Activated CD4-positive, CD25-positive, alpha-beta regulatory T cell treated with anti-CD3 and anti-CD28 coated beads, Interleukin-2, amount 50 U/mL, for 16 hours (primary cell): Measurements from ENCODE around the gene VAMP1.
A peak's percentile ranks its signal among the peaks of the same experiment; 100 is the strongest.
"Not testable (repeated sequence)": the region's sequence is repeated elsewhere in the genome, so short reads cannot be mapped to it uniquely, and the experiment has no call there.

Source experiments
- DNase-seq: peaks from one replicate; pipeline ENCODE4 v3.0.0-alpha.2; 2020; ENCODE audit warnings: low read depth, low spot score

The VAMP1 gene

DNA sequence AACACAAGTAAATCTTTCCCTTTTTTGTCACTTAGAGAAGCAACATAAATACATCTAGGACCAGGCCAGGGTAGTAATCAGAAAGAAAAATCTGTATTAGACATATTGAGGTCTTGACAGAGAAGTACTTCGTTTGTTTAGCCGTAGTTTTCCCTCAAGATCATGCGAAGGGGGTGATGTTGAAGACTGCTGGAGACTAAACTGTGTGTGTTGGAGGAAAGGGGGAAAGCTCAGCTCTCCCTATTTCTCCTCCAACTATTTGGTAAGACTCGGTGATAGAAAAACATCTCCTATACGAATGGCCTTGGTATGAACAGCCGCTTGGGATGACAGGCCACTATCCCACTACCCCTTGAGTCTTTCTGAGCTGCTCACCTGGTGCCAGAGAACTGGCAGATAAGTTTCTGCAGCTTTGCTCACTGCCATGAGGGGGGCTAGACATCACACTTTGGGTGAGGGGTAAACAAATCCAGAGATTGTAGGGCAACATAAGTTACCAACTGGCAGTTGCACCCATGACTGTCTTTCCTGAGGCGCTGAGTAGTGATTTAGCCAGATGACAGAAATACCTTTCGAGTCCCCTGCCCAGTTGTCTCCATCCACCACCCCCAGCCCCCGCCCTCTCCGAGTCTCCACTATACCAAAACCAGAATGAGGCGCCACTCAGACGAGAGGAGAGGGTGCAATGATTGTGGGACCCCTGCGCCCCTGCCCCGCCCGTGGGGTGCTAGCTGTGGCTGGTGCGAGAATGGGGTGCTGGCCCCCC lies 685 bp downstream of the VAMP1 start:
- DNase-seq = no peak

DNA sequence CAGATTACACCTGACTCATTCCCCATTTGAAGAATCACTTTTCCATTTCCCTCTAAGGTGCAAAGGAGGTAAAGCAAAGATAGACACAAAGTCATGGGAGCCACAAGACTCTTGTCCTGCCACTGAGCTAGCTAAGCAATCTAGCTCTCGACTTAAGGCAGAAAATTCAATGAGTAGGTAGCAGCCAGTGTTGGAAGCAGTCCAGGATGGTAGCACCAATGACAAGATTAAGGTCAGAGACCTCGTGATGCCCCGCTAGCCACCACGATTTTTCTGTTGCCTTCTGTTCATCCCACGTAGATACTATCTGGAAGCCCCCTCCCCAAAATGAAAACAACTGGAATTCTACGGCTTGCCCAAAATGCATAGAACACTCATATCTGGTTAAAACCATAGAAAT lies 1.4 kb downstream of the VAMP1 start:
- no peak for DNase-seq

DNA sequence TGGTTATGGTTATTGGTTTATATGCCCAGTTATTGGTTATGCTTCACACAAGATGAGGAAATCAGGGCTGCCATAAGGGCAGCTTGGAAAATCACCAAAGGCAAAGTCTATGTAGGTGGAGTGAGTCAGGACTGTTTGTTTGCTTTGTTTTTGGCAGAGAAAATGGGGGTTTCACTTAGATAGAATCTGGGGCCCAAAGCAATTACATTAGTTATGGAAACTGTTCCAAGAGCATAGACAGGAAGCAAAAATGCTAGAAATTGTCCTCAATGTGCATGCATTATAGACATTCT lies 2.2 kb downstream of the VAMP1 start:
- DNase-seq = no peak

DNA sequence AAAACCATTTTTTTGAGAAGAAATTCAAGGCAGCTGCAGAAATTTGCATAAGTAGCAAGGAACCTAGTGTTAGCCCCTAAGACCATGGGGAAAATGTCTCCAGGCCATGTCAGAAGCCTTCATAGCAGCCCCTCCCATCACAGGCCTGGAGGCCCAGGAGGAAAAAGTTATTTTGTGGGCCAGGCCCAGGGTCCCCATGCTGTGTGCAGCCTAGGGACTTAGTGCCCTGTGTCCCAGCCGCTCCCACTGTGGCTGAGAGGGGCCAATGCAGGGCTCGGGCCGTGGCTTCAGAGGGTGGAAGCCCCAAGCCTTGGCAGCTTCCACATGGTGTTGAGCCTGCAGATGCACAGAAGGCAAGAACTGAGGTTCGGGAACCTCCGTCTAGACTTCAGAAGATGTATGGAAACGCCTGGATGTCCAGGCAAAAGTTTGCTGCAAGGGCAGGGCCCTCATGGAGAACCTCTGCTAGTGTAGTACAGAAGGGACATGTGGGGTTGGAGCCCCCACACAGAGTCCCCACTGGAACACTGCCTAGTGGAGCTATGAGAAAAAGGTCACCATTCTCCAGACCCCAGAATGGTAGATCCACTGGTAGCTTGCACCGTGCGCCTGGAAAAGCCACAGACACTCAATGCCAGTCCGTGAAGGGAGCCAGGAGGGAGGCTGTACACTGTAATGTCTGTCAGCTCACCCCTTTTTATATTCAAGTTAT lies 2.8 kb downstream of the VAMP1 start:
- DNase-seq = not testable (repeated sequence)

DNA sequence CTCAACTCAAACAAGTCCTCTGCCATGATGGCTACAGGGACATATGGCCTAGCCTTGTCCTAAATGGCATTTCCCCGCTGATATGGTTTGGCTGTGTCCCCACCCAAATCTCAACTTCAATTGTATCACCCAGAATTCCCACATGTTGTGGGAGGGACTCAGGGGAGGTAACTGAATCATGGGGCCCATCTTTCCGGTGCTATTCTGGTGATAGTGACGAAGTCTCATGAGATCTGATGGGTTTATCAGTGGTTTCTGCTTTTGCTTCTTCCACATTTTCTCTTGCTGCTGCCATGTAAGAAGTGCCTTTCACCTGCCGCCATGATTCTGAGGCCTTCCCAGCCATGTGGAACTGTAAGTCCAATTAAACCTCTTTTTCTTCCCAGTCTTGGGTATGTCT lies 3.7 kb downstream of the VAMP1 start:
- not testable (repeated sequence) for DNase-seq

DNA sequence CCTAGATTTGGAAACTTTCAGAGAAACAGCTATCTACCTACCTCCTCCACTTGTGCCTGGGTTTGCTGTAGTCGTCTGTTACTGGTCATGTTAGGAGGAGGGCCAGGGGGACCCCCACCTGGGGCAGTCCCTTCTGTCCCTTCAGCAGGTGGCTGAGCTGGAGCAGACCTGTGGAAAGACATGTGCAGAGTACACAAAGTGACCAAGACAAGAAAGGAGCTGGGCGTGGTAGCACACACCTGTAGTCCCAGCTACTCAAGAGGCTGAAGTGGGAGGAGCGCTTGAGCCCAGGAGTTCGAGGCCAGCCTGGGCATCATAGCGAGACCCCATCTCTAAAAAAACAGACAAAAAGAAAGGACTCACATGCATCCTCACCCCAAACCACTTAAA lies 4.3 kb downstream of the VAMP1 start:
- no peak for DNase-seq

DNA sequence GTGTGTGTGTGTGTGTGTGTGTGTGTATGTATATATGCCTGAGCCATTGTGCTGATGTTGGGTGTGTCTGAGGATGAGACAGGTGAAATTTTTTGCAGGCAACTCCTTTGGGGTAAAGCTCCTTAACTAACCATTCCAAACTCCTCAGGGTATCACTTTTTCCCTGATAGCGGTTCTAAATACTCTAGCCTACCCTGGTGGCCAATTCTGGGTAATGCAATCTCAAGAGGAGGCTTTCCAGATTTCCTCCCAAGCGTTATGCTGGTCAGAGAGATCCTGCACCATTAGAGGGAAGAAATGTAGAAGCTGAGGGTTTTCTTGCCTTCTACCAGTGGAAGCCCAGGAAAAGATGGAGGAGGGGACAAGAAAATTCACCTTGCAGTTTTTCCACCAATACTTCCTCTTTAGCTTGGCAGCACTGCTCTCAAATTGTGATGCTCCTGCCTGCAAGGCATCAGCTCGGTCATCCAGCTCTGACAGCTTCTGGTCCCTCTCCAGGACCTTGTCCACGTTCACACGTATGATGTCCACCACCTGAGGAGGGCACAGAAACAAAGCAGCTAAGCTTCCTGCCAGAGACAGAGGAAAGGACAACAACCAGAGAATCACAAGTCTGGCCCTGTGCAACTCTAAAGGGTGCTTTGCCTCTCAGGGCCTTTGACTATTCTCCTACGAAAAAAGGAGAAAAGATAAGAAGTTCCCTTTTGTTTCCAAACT lies 4.9 kb downstream of the VAMP1 start:
- DNase-seq = no peak

- no peak for DNase-seq
These were observed 5.9 kb downstream of the VAMP1 start for GRCh38 chr12:6464531-6464930.

- no peak for DNase-seq
These were observed 6.6 kb downstream of the VAMP1 start for GRCh38 chr12:6463858-6464257.

DNA sequence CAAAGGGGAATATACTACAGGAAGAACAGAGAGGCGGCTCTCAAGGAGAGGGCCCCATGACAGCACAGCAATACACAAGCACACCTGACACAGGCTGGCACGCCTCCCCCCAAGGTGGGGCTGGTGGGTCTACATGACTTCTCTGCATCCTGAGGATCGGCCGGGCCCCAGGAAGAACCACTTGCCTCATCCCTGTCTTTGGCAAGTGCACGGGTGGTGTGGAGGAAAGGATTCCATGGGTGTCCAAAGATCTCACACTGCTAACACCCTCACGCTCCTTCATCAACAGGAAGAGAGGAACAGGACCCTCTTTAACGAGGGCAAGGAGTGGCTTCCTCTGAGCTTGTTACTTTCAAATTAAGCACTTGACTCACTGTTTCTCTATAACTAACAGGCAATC lies 7.3 kb downstream of the VAMP1 start:
- DNase-seq = no peak

DNA sequence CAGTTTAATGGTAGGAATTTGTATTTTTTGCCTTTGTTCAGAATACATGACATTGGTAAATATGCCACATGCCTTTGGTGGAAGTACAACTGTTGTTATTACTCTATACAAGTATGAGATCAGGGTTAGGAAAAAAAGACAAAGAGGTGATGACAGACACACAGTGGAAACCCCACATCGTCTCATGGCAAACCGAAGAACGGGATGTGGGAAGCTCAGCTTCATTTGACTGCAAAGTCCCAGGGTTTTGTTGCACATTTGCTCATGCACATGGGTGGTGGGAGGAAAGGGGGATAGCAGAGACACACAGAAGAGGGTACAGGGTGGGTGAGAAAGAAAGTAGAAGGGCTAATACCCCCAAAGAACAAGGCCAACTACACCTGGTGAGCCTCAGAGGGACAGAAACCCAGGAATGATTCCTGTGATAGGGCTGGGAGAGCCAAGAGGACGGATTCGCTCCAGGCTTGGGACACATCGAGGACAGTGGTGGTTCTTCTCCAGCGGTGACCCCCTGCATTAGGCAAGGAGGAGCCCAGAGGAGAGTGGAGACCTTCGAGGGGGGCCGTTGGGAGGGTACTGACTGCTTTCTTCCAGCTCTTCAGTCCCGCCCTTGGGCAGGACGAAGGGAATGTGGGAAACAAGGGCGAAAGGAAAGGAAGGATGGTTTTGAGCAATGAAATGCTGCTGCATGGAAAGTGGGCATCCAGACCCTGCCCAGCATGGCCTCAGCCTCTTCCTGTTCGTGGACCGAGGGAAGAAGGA lies 8.1 kb downstream of the VAMP1 start:
- DNase-seq = no peak

GRCh38 chr12:6461401-6462233 lies 8.9 kb downstream of the VAMP1 start:
- DNase-seq = peak; percentile 45

DNA sequence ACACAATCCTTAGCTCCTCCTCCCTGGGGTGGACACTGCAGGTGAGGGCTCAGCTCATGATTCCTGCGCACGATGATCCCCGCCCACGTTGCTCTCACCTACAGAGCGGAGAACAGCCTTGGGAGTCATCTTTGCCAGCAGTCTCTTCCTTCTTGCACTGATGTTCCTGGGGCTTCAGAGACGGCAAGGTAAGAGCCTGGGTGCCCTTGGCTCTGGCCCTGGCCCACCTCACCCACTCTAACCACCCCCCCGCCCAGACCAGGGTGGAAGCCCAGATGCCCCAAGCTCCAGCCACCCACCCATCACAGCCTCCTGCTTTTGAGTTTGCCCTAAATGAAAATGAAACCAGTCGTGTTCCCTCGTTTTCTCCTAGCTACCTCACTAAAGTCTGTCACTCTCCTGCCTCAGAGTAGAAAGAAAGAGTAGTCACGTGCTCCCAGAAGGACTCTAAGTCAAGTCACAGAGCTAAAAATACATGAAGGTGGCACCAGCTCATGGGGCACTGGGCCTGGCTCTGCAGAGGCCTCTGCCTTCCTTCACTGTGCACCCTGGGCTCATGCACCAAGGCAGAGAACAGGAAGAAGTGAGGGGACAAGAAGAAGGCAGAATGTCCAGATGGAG lies 9.6 kb downstream of the VAMP1 start:
- no peak for DNase-seq

DNA sequence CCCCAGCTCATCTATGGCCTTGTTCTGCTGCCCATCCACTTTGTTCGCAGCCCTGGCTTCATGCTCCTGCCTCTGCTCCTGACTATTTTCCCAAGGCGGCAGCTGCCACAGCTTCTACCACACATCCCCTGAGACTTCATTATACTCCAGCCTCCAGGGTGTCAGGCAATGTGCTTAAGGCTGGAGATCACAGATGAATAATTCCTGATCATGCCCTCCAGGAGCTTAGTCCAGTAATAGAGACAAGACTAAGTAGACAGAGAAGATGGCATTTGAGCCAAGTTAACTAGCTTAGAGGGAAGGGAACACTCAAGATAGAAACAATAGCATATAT lies 11.5 kb downstream of the VAMP1 start:
- no peak for DNase-seq

DNA sequence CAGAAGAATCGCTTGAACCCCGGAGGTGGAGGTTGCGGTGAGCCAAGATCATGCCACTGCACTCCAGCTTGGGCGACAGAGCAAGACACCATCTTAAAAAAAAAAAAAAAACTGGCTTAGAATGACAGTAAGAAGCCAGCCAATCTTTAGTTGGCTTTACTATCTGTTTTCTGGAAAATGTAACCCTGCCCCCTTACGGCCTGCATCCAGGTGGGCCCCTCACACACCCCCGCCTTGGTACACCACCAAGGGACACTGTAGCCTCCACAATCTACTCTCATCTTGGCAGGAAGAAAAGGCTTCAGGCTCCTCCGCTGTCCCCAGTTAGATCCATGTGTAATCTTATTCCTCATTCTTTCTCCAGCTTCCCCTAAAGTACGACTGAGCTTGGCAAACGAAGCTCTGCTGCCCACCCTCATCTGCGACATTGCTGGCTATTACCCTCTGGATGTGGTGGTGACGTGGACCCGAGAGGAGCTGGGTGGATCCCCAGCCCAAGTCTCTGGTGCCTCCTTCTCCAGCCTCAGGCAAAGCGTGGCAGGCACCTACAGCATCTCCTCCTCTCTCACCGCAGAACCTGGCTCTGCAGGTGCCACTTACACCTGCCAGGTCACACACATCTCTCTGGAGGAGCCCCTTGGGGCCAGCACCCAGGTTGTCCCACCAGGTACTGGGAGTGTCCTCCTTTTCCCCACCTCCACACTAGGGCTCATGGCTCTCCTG lies 12.0 kb downstream of the VAMP1 start:
- no peak for DNase-seq

DNA sequence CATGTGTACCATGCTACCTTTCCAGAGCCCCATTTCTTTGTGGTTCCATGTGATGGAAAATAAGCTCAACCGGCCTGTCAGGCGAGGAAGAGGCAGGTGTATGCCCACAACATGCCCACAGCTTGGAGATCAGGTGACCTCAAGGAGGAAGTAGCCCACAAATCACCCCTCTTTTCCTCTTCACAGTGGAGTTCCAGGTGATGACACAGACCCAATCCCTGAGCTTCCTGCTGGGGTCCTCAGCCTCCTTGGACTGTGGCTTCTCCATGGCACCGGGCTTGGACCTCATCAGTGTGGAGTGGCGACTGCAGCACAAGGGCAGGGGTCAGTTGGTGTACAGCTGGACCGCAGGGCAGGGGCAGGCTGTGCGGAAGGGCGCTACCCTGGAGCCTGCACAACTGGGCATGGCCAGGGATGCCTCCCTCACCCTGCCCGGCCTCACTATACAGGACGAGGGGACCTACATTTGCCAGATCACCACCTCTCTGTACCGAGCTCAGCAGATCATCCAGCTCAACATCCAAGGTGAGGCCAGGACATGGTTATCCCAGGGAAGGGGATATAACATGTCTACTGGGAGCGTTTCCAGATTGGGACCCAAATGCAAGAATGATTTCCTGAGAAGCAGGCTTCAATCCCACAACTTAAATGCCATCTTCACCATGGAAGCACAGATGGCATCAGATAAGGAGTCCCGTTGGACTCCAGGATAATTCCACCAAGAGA lies 13.1 kb downstream of the VAMP1 start:
- no peak for DNase-seq

DNA sequence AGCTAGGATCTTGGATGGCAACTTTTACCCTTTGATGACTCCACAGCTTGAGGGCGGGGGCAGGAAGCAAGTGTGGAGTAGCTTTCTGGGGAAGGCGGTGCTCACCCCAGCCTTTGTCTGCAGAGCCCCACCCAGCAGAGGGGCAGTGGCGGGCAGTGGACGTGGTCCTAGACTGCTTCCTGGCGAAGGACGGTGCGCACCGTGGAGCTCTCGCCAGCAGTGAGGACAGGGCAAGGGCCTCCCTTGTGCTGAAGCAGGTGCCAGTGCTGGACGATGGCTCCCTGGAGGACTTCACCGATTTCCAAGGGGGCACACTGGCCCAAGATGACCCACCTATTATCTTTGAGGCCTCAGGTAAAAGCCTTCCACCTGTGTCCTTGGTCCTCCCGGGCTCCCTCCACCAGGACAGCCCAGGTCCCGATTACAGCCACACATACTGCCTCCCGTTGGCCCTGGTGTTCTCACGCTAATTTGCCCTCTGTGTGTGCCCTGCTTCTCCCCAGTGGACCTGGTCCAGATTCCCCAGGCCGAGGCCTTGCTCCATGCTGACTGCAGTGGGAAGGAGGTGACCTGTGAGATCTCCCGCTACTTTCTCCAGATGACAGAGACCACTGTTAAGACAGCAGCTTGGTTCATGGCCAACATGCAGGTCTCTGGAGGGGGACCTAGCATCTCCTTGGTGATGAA lies 17.4 kb downstream of the VAMP1 start:
- no peak for DNase-seq

DNA sequence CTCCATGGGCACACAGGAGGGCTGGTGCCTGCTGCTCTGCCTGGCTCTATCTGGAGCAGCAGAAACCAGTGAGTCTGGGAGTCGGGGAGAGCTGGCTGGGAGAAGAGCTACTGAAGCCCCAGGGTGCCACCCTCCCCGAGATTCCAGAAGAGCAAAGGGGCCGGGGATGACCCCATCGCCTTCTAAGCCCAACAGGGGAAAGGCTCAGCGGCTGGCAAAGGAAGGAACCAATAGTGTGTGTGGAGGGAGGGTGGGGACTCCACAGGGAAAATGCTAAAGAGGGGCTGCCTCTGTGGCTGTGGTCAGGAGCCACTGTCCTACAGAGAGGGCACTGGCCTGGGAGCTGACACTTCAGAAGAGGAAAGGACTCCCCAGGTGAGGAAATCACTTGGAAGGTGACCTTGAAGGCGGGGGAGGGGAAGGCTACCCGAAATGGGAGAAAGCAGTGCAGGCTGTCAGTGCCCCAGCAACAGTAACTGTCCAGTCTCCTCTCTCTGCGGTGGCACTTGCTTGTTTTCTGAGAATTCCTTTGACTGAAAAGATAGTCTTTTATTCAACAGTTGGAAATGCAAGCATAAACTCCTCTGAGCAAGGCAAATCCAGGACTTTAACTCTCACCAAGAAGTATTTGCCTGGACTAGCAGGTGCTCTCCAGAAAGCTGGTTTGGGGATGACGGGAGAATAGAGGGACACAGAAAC lies 18.1 kb downstream of the VAMP1 start:
- DNase-seq = no peak
